A673 (cell line): ENCODE measurements around the gene ZFYVE21. TPM values are rescaled to one million over a fixed set of nuclear protein-coding genes. Genes with fewer than 3 reads are reported as not detected.

ENCODE experiments used
- BruUV-seq: library from RNA; stranded (reverse); fragments of 400-500 nt; replicated peaks from 2 replicates; lab custom pipeline; 2021; lab: Mats Ljungman, UMichigan
- CTCF ChIA-PET: fragments of 300-600 bp; sonication (Branson Sonifier 250); formaldehyde crosslinking; loops from one replicate; lab custom pipeline; 2022; ENCODE audit warnings: antibody characterized with exemption; lab: Charles Lee
- POLR2A ChIA-PET: fragments of 300-600 bp; sonication (Branson Sonifier 250); formaldehyde crosslinking; loops from one replicate; lab custom pipeline; 2022; ENCODE audit warnings: antibody characterized with exemption; ENCODE audit not compliant: low non-redundant PET; lab: Charles Lee
- DNase-seq: peaks from one replicate; pipeline ENCODE4 v3.0.0-alpha.2; 2015; ENCODE audit warnings: low spot score
- H3K27ac ChIP-seq: fragments of 200-600 bp; sonication (generic); 2 replicates; pipeline ENCODE4 v1.5.1; 2016; ENCODE audit warnings: mixed run types, low read depth, mild to moderate bottlenecking, mixed read lengths, antibody characterized with exemption, low read length; ENCODE audit not compliant: poor library complexity, severe bottlenecking
- H3K27me3 ChIP-seq: fragments of 200-600 bp; sonication (generic); replicated peaks from 2 replicates; pipeline ENCODE4 v1.6.1; 2017; ENCODE audit warnings: mixed run types, low read depth, mild to moderate bottlenecking, mixed read lengths, antibody characterized with exemption, low read length; ENCODE audit not compliant: insufficient read depth, poor library complexity
- H3K36me3 ChIP-seq: fragments of 200-600 bp; sonication (generic); 2 replicates; pipeline ENCODE4 v1.6.1; 2016; ENCODE audit warnings: mixed run types, mild to moderate bottlenecking, mixed read lengths, antibody characterized with exemption, low read length; ENCODE audit not compliant: insufficient read depth, poor library complexity, severe bottlenecking
- H3K4me1 ChIP-seq: fragments of 200-600 bp; sonication (generic); 2 replicates; pipeline ENCODE4 v1.6.1; 2017; ENCODE audit warnings: mixed run types, mild to moderate bottlenecking, mixed read lengths, antibody characterized with exemption, low read length; ENCODE audit not compliant: insufficient read depth, poor library complexity, severe bottlenecking
- H3K4me3 ChIP-seq: fragments of 200-600 bp; sonication (generic); 2 replicates; pipeline ENCODE4 v1.5.1; 2016; ENCODE audit warnings: low read depth, mixed run types, mild to moderate bottlenecking, mixed read lengths, low read length; ENCODE audit not compliant: poor library complexity, severe bottlenecking
- H3K9me3 ChIP-seq: fragments of 200-600 bp; sonication (generic); 2 replicates; pipeline ENCODE4 v1.6.1; 2016; ENCODE audit warnings: mixed run types, low read depth, mild to moderate bottlenecking, mixed read lengths, antibody characterized with exemption, low read length; ENCODE audit not compliant: poor library complexity, severe bottlenecking
- EZH2 ChIP-seq: fragments of 200-600 bp; sonication (generic); IDR thresholded peaks from 2 replicates; pipeline ENCODE4 v1.6.1; 2017; ENCODE audit warnings: borderline replicate concordance, low read depth, mild to moderate bottlenecking, mixed read lengths, antibody characterized with exemption, low read length; ENCODE audit not compliant: poor library complexity, severe bottlenecking
- intact Hi-C: fragments of 100-400 bp; cut with micrococcal nuclease; formaldehyde crosslinking; loops from one replicate; pipeline ENCODE4 v1.10.0; 2022; ENCODE audit not compliant: unreplicated experiment
- total RNA-seq: library from RNA; stranded (reverse); gene quantifications from 2 replicates; pipeline ENCODE4 v1.2.3, GENCODE V29; 2021
- TF ChIP-seq, protein P1 (sequence below): fragments of 300-800, 200-600 bp; sonication (generic); conservative IDR thresholded peaks from 2 replicates; pipeline ENCODE4 v1.5.1; 2017; ENCODE audit warnings: low read depth, mild to moderate bottlenecking, antibody characterized with exemption, low read length, moderate library complexity, mixed read lengths

The ZFYVE21 gene
- total RNA-seq, 1 experiment from 2014 or later: 35.7 TPM

DNA sequence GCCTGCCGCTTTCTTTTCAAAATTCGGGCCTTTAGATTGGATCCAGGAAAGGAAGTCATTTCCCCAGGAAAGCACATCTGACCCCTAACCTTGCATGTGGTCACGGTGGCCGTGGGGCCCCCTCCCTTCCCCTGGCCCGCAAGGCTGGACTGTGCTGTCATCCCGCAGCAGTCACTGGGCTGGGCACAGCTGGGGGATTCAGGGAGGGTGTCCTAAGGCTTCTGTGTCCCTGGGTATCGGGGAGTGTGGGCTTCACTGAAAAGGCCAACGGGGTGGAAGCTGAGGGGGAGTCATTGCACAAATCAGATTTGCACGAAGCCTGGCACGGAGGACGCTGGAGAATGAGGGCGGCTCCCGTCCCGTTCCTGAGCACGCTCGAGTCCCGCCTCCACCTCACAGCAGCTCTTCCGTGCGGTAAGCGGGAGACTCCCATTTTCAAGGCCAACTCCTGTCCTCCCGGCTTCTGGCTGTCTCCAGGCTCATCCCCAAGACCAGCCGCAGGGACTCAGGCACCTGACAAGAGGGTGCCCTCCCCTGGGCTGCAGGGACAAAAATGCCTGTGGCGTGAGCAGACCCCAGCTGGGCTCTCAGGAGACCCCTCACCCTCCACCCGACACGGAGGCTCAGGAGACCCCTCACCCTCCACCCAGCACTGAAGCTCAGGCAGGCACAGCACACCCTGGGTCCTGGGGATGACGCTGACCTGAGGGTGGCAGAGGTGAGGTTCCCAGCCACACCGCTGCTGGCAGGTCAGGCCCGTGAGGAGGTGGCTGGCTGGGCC, 9.9 kb upstream of the ZFYVE21 start:
- peak overlapping the region; percentile 67 for H3K27ac ChIP-seq
- no peak for DNase-seq
- TF ChIP-seq, protein P1, sequence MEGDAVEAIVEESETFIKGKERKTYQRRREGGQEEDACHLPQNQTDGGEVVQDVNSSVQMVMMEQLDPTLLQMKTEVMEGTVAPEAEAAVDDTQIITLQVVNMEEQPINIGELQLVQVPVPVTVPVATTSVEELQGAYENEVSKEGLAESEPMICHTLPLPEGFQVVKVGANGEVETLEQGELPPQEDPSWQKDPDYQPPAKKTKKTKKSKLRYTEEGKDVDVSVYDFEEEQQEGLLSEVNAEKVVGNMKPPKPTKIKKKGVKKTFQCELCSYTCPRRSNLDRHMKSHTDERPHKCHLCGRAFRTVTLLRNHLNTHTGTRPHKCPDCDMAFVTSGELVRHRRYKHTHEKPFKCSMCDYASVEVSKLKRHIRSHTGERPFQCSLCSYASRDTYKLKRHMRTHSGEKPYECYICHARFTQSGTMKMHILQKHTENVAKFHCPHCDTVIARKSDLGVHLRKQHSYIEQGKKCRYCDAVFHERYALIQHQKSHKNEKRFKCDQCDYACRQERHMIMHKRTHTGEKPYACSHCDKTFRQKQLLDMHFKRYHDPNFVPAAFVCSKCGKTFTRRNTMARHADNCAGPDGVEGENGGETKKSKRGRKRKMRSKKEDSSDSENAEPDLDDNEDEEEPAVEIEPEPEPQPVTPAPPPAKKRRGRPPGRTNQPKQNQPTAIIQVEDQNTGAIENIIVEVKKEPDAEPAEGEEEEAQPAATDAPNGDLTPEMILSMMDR: no peak
- no peak for TF ChIP-seq EZH2
- ChIA-PET POLR2A (no interaction called here), CTCF (no interaction called here)
- peaks cover 88% of the 10 kb centered on the region for H3K36me3 ChIP-seq
- intact Hi-C loops: no loop called here
- H3K27me3 ChIP-seq: no peaks in the 10 kb centered on the region
- H3K4me3 ChIP-seq: no peak overlapping the region
- peaks cover 11% of the 10 kb centered on the region for H3K4me1 ChIP-seq
- BruUV-seq: no TSS peak
- H3K9me3 ChIP-seq: no peaks in the 10 kb centered on the region

DNA sequence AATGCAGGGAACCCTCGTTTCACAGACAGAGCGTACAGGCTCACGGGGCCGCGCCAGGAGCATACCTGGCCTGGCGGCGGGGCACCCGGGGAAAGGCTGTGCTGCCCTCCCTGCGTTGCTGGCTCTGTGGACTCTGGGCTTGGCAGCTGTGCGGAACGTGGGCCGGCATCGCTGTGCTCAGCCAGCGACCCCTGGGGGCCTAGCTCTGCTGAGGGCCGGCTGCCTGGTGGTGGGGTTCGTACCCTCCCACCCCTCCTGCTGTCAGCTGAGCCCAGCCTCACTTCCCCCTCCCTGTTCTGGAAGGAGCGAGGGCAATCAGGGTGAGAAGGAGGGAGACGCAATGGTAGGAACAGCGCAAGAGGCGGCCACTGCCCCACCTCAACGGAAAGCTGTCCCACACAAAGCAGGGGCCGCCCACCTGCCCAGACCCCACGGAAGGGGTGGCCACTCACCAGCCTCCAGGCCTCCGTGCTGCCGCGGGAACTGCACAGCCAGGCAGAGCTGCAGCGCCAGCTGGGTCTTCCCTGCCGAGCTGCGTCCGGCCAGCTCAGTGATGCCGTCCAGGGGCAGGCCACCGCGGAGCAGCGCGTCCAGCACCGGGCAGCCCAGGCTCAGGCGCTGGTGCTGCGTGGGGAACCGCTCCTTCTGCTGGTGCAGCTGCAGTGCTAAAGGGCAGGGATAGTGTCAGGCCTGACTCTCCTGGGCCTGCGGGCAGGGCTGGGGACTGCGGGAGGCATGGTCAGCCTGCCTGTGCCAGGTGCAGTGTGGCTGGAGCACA, 8.9 kb upstream of the ZFYVE21 start:
- H3K27me3 ChIP-seq: no peaks in the 10 kb centered on the region
- H3K4me3 ChIP-seq: no peak overlapping the region
- no peaks in the 10 kb centered on the region for H3K9me3 ChIP-seq
- peaks cover 82% of the 10 kb centered on the region for H3K36me3 ChIP-seq
- POLR2A ChIA-PET: no interaction called here
- intact Hi-C loops: no loop called here
- peaks cover 21% of the 10 kb centered on the region for H3K4me1 ChIP-seq
- DNase-seq: no peak
- BruUV-seq: no TSS peak
- TF ChIP-seq EZH2: no peak
- TF ChIP-seq, protein P1: no peak
- H3K27ac ChIP-seq: peak overlapping the region; percentile 67
- CTCF ChIA-PET: no interaction called here

DNA sequence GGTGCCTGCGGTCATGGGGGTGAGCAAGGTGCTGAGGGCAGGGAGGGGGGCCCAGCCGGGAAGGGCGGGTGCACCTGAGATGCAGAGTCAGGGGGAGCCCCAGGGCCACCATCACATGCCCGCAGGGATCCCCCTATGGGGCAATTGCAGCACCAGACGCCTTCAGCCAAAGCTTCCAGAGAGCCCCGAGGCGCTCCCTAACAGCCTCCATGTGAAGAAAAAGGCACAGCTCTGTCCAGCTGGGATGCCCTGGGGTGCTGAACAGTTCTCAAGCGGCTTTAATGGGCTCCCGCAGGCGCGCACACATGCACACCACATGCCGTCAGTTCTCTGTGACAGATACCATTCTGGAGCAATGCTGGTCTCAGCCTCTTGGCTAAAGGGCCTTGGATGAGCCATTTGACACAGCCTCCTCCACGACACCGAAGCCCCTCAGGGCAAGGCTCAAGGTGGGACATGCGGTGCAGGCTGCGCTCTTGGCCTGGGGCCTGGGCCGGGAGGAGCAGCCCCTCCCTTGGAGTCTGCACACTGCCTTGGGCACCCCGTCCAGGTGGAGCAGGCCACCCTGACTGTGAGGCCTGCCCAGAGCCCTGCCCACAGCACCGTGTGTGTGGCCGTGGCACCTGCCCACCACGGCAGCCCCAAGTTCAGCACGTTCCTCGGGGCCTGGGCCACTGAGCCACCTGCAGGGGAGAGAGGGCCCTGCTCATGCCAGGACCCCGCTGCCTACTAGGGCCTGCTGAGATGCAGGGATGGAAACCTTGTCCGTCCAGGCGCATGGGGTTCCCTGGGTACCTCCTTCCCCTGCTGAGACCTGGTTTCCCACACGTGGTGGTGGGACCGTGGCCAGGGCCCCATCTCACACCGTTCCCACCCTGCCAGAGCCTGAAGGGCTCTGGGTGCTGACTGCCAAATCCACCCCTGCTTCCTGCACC, 8.0 kb upstream of the ZFYVE21 start:
- Histone ChIP-seq H3K9me3 (no peaks in the 10 kb centered on the region), H3K27ac (no peak overlapping the region), H3K4me1 (peaks cover 28% of the 10 kb centered on the region), H3K4me3 (no peak overlapping the region), H3K27me3 (no peaks in the 10 kb centered on the region), H3K36me3 (peaks cover 75% of the 10 kb centered on the region)
- BruUV-seq: no TSS peak
- intact Hi-C loops: no loop called here
- TF ChIP-seq, protein P1: no peak
- TF ChIP-seq EZH2: no peak
- ChIA-PET CTCF (no interaction called here), POLR2A (no interaction called here)
- no peak for DNase-seq
